OCI-LY3 (cell line): ENCODE results near the gene EFNA2.

Experiments used
- CTCF ChIP-seq: fragments of 200-600, 300-600 bp; sonication (generic); IDR thresholded peaks from 2 replicates; pipeline ENCODE4 v1.5.1; 2014; ENCODE audit warnings: antibody characterized with exemption, low read length, low read depth
- EZH2phosphoT487 ChIP-seq: fragments of 200-600 bp; shearing (Covaris generic); IDR thresholded peaks from 2 replicates; pipeline ENCODE4 v1.6.1; 2018; ENCODE audit warnings: antibody characterized with exemption, mixed run types, low read depth

GRCh38 chr19:1285737-1286360, at the start of gene EFNA2:
- no peak for TF ChIP-seq CTCF
- TF ChIP-seq EZH2phosphoT487: no peak
